Endothelial cell of umbilical vein (primary cell): ENCODE results near the gene MINK1.

Source experiments
- CTCF ChIP-seq, 2 donors: IDR thresholded peaks; 1 replicate in 1 of 2; 2 replicates in 1 of 2; pipeline ENCODE4 v1.5.1; 2011; ENCODE audit warnings: low read length in 2 of 2, mild to moderate bottlenecking in 2 of 2, moderate library complexity in 2 of 2, control low read depth in 1 of 2, inconsistent platforms in 1 of 2, low read depth in 1 of 2; ENCODE audit not compliant: insufficient read depth in 1 of 2; ENCODE audit errors: extremely low read depth in 1 of 2
- EZH2 ChIP-seq: IDR thresholded peaks from 2 replicates; pipeline ENCODE4 v1.6.1; 2012; ENCODE audit warnings: borderline replicate concordance, low read depth, mild to moderate bottlenecking, moderate library complexity, low read length, inconsistent platforms; ENCODE audit not compliant: severe bottlenecking
- MAX ChIP-seq: IDR thresholded peaks from 2 replicates; pipeline ENCODE4 v1.6.1; 2011; ENCODE audit not compliant: insufficient read depth, insufficient read length
- POLR2A ChIP-seq: IDR thresholded peaks from 2 replicates; pipeline ENCODE4 v1.6.1; 2012; ENCODE audit warnings: low read depth, mild to moderate bottlenecking, control low read depth, low read length

GRCh38 chr17:4811471-4811870 lies 21.7 kb upstream of the MINK1 start:
- TF ChIP-seq CTCF (IDR thresholded peaks at IDR 0.05; ENCODE audit: extremely low read depth in 1 of 2, insufficient read depth in 1 of 2, low read depth in 1 of 2, low read length in 2 of 2) (no peak), POLR2A (no peak), MAX (no peak), EZH2 (no peak)
